Limb (tissue), 2 donors: ENCODE measurements around the gene AQP9.

Source experiments
- DNase-seq, 2 donors: peaks; one replicate each; pipeline ENCODE4 v3.0.0-alpha.2; 2016; ENCODE audit errors: extremely low spot score in 2 of 2

Gene AQP9

GRCh38 chr15:58224068-58224467, 85.9 kb downstream of the AQP9 start:
- DNase-seq = no peak

- peak; percentile 58 to 73 for DNase-seq
These were observed 89.7 kb downstream of the AQP9 start for GRCh38 chr15:58227706-58228543.

- DNase-seq = no peak
These were observed 90.5 kb downstream of the AQP9 start for GRCh38 chr15:58228718-58229117.

GRCh38 chr15:58229297-58229768, 91.2 kb downstream of the AQP9 start:
- DNase-seq = peak in 1 of 2 donors; percentile 15

GRCh38 chr15:58232281-58233065, 94.3 kb downstream of the AQP9 start:
- no peak for DNase-seq

GRCh38 chr15:58233341-58233740, 95.2 kb downstream of the AQP9 start:
- DNase-seq = no peak
